GM19463 (cell line): ENCODE data around the gene CAPN3.

Experiments
- ATAC-seq: cut with Tn5 transposase; IDR thresholded peaks from one replicate; pipeline ENCODE4 v1.9.1; 2021; ENCODE audit warnings: mild to moderate bottlenecking, moderate library complexity; ENCODE audit not compliant: unreplicated experiment

Gene CAPN3

DNA sequence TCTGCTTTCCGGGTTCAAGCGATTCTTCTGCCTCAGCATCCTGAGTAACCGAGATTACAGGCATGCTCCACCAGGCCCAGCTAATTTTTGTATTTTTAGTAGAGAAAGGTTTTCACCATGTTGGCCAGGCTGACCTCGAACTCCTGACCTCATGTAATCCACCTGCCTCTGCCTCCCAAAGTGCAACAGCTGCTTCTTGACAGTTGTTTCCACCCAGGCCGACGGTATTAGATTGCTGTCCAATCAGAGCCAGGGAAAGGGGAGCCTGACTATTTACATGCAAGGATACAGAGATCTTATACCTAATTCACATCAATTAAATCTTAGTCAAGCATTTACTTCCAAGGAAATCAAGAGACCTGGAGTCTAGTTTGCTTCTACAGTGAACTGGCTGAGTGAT is 4.0 kb upstream of the CAPN3 start:
- no peak for ATAC-seq

DNA sequence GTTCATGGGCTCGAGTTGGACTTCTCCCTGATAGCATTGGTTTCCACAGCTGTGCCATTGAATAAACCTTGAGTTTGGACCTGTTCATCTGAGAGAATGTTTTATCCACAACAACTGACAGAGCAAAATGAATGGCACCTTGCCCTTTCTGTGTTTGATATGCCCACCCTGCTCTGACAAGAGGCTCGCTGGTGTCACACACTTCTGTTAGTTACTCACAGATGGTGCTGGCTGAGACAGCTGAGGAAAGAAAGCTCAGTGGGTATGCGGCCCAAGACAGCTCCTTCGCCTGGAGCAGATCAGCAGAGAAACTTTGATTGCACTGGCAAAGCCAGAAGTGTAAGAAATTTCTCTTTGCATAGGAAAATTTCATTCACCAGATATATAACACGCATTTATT is 2.5 kb upstream of the CAPN3 start:
- ATAC-seq: no peak

- no peak for ATAC-seq
Observed at GRCh38 chr15:42358141-42358540, 1.2 kb upstream of the CAPN3 start.

DNA sequence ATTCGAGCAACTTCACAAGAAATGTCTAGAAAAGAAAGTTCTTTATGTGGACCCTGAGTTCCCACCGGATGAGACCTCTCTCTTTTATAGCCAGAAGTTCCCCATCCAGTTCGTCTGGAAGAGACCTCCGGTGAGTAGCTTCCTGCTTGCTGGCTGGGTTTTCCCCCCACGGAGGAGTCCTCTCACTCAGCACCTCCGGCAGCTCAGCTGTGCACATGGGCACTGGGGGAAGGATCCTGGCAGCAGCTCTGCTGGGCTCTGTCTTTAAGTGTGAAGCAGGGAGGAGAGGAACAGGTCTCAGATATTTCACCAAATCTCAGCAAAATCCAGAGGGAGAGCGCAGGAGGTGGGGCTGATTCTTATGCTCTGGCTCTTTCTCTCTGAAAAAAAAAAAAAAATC is 684 bp downstream of the CAPN3 start:
- no peak for ATAC-seq

DNA sequence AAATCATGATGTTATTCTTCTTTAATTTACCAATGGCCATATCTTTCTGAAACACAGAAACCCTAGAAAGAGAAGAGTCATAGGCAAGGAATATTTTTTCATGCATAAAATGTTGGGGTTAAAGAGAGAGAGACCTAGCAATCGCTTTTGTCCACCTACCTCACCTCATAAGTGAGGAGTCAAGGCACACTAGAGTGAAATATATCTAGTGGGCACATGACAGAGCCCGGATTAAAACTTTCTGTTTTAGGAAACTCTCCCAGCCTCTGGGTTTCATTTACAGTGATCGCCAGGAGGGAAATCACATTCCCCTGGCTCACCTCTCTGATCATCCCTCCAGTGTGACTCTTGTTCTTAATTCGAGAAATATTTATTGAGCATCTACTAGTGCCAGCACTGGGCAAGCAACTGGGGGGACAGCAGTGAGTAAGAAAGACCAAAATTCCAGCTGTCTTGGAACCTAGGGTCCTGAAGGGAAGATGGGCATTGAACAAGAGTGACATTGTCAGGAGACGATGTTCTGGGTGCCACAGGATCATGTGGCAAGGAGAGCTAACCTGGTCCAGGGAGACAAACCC is 1.3 kb downstream of the CAPN3 start:
- ATAC-seq: no peak

DNA sequence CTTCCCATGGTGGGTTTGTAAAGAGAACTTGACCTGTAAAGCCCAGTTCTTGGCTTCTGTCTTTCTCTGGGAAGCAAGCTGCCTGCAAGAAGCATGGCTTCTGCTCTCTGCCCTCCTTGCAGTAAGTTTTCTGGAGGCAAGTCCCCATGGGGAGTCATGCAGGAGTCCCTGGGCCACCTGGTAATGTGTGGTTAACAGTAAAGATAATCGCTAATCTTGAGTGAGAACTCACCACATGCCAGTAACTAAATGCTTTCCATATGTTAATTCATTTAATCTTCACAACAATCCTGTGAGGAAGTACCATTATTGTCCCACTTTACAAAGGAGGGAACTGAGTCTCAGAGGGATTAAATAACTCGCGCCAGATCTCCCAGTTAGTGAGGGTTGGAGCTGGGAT is 4.2 kb downstream of the CAPN3 start:
- ATAC-seq: no peak

DNA sequence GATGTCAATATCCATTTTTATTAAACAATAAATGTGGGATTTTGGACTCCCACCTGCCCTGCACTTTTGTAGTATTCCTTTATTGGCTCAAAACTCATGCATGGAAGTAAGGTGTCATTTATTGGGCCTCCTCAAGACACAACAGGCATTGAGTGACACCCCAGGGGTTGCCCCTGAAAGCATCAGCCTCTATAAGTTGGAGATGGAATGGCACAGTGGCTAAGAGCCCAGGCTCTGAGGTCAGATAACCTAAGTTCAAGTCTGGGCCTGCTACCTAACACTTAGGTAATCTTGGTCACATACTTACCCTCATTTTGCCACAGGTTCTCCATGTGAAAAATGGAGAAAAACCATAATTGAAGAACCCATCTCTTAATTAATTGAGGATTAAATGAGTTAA is 4.6 kb downstream of the CAPN3 start:
- no peak for ATAC-seq

DNA sequence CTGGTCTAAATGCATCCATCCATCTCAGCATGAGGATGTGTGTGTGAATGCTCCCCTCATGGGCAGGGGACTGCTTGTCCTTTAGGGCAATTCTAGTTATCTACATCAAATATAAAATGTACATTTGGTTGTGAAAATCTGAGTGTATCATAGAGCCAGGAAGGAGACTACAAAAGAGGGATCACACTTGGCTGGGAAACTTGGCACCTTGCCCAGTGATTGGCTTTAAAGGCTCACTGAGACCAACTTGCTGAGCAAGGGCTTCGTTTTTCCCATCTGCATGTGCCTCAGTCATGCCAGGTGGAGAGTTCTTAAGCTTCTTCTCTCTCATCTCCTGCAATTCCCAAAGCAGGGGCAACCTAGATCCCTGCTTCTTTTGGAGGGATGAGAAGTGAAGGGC is 5.2 kb downstream of the CAPN3 start:
- ATAC-seq: no peak

- ATAC-seq: no peak
Observed at GRCh38 chr15:42365921-42366550, 6.7 kb downstream of the CAPN3 start.

- ATAC-seq: no peak
Observed at GRCh38 chr15:42367041-42367440, 7.7 kb downstream of the CAPN3 start.

DNA sequence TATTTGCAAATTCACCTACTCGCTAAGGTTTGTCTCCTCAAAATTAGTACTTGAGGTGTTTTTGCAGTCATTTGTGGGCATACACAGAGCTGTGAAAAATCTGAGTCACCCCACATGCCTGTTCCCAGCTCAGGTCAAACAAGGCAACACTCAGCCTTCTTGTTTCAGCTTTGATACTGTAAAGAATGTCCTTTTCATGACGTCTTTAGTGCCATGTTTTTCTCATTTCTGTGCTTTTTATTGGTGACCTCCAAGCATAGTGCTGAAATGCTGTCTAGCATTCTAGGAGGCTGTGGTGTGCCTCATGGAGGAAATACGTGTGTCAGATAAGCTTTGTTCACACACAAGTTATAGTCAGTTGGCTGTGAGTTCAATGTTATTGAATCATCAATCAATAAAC is 8.8 kb downstream of the CAPN3 start:
- no peak for ATAC-seq

GRCh38 chr15:42371096-42371495 is 11.8 kb downstream of the CAPN3 start:
- no peak for ATAC-seq

GRCh38 chr15:42373274-42373673 is 14.0 kb downstream of the CAPN3 start:
- ATAC-seq: no peak

GRCh38 chr15:42373936-42374335 is 14.6 kb downstream of the CAPN3 start:
- ATAC-seq: no peak

- ATAC-seq: no peak
Observed at GRCh38 chr15:42374810-42375209, 15.5 kb downstream of the CAPN3 start.

GRCh38 chr15:42375252-42375651 is 16.0 kb downstream of the CAPN3 start:
- ATAC-seq: no peak

DNA sequence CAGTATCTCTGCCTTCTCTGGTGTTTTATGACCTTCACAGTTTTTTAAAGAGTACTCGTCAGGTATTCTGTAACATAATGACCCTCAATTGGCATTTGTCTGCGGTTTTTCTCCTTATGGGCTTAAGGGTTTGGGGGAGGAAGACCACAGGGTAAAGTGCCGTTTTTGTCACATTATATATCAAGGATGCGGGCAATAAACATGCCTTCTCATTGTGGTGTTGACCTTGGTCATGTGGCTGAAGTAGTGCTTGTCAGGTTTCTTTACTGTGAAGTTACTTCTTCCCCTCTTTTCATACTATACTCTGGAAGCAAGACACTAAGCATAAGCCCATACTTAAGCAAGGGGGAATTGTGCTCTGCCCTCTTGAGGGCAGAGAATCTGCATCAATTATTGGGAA is 16.6 kb downstream of the CAPN3 start:
- ATAC-seq: no peak

- no peak for ATAC-seq
Observed at GRCh38 chr15:42378011-42378410, 18.7 kb downstream of the CAPN3 start.

- no peak for ATAC-seq
Observed at GRCh38 chr15:42384597-42384996, 25.3 kb downstream of the CAPN3 start.

GRCh38 chr15:42385206-42385979 is 26.1 kb downstream of the CAPN3 start:
- no peak for ATAC-seq

DNA sequence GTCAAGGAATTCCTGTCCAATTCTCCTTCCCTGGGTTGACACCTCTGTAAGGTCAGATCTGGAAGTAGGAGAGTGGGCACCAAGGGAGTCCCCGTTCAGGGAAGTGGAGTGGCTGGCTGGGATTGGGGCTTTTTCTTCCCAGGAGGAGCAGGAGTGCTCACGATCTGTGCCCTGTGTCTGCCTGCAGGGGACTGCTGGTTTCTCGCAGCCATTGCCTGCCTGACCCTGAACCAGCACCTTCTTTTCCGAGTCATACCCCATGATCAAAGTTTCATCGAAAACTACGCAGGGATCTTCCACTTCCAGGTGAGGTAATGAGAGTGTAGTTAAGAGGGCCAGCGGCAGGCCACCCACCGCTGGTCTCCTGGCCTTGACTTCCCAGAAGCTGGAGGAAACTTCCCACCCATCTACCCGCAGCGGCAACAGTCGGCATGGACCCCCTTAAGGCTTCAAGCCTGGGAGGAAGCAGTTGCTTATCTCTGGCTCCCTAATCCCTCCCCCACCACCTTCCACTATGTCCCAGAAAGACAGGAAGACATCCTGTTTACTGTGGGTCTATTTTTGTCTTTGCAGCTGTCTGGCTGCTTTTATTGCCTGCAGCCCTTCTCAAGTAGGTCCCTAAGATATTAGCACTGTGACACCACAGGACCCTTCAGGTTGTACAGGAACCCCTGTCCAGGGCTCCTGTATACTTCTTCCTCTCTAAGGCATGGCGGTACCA is 26.8 kb downstream of the CAPN3 start:
- no peak for ATAC-seq

- ATAC-seq: no peak
Observed at GRCh38 chr15:42387603-42388002, 28.3 kb downstream of the CAPN3 start.
